ENCODE results near the gene NBEAL2.
"Not testable (repeated sequence)": the region's sequence is repeated elsewhere in the genome, so short reads cannot be mapped to it uniquely, and the experiment has no call there.

Gene NBEAL2

DNA sequence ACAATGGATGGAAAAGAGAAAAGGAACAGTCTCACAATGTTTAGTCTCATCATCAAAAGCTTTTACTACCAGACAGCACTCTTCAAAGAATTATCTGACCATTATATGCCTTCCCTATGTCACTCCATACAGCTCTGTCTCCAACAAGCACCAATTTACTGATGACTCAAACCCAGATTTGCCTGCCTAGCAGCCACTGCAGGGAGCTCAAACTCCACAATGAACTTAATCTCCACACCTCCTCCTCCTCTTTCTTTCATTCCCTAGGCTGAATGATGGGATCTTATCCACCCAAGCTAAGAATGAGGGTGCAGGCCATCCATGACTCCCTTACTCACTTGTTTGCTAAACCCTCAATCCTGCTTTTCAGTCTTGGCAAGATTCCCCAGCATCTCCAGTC, 45.5 kb downstream of the NBEAL2 start:
- Mint-ChIP-seq H3K4me3 (no peak overlapping the region), H3K27me3 (no peaks in the 10 kb centered on the region), H3K4me1 (peaks cover 49% of the 10 kb centered on the region), H3K27ac (peak overlapping the region; percentile 6), H3K9me3 (no peaks in the 10 kb centered on the region), H3K36me3 (ENCODE audit: low read depth) (peaks cover 22% of the 10 kb centered on the region)
- ATAC-seq: no peak
- DNase-seq: no peak

DNA sequence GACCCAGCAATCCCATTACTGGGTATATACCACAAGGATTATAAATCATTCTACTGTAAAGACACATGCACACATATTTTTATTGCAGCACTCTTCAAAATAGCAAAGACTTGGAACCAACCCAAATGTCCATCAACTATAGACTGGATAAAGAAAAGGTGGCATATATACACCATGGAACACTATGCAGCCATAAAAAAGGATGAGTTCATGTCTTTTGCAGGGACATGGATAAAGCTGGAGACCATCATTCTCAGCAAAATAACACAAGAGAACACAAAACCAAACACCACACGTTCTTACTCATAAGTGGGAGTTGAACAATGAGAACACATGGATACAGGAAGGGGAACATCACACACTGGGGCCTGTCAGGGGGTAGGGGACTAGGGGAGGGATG, 47.0 kb downstream of the NBEAL2 start:
- ATAC-seq, DNase-seq, H3K4me3 Mint-ChIP-seq, H3K9me3 Mint-ChIP-seq, H3K27me3 Mint-ChIP-seq: not testable (repeated sequence)
- H3K27ac Mint-ChIP-seq: peak overlapping the region; percentile 46
- H3K4me1 Mint-ChIP-seq: peaks cover 48% of the 10 kb centered on the region
- peaks cover 24% of the 10 kb centered on the region for H3K36me3 Mint-ChIP-seq (ENCODE audit: low read depth)

DNA sequence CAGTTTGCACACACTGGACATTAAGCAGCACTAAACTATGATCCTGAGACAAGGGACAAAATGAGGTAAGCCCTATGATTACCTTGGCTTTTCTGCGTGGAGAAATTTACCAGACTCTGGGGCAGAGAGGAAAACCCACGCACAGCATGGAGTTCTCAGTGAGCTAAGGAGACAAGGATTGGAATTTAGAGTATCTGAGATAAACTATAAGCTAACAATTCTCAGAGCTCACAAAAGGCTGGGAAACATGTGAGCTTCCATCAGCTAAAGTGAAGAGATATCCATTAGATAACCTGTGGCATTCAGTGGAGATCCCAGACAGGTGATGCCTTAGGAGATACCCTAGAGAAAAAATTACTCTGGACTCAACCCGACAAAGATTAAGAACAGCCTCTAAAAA, 48.7 kb downstream of the NBEAL2 start:
- H3K9me3 Mint-ChIP-seq: no peaks in the 10 kb centered on the region
- peaks cover 49% of the 10 kb centered on the region for H3K4me1 Mint-ChIP-seq

DNA sequence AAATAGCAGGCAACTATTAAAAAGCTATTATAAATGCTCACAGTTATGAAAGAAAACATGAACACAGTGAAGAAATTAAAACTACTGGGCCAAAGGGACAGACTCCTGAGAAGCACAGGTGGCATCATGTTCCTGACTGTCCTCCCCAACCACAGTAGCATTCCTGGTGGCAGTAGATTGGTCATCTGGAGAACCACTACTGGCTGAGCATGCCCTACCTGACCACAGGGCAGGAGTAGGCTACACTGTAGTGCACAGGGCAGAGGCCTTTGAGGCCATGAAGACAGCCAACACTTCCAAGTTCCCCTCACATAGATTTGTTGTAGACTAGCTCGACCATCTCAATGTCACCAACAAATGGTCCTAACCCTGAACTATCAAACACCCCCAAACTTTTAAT, 49.2 kb downstream of the NBEAL2 start:
- no peak overlapping the region for H3K27ac Mint-ChIP-seq
- DNase-seq (no peak), ATAC-seq (no peak)
- peaks cover 50% of the 10 kb centered on the region for H3K4me1 Mint-ChIP-seq
- H3K27me3 Mint-ChIP-seq: no peaks in the 10 kb centered on the region
- H3K9me3 Mint-ChIP-seq: no peaks in the 10 kb centered on the region
- H3K36me3 Mint-ChIP-seq (ENCODE audit: low read depth): peaks cover 34% of the 10 kb centered on the region
- no peak overlapping the region for H3K4me3 Mint-ChIP-seq

More for the DNA sequence above, 48.7 kb downstream of the NBEAL2 start:
- Mint-ChIP-seq H3K27me3 (no peaks in the 10 kb centered on the region), H3K27ac (no peak overlapping the region), H3K4me3 (no peak overlapping the region), H3K36me3 (ENCODE audit: low read depth) (peaks cover 31% of the 10 kb centered on the region)
- ATAC-seq (no peak), DNase-seq (no peak)

DNA sequence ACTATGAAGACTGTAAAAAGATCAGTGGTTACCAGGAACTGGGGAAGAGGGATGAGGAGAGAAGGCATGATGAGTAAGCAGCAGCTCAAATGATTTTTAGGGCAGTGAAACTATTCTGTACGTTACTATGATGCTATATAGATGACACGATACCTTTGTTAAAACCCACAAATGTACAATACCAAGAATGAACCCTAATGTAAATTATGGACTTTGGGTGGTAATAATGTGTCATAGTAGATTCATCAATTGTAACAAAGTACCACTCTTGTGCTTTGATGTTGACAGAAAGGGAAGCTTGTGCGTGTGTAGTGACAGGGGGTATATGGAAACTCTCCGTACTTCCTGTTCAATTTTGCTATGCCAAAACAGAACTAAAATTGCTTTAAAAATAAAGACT, 51.6 kb downstream of the NBEAL2 start:
- H3K27ac Mint-ChIP-seq: peak overlapping the region; percentile 96
- not testable (repeated sequence) for DNase-seq, H3K27me3 Mint-ChIP-seq, H3K9me3 Mint-ChIP-seq
- peak; percentile 97 for ATAC-seq
- H3K4me3 Mint-ChIP-seq: peak overlapping the region; percentile 65
- peaks cover 44% of the 10 kb centered on the region for H3K4me1 Mint-ChIP-seq
- H3K36me3 Mint-ChIP-seq (ENCODE audit: low read depth): peaks cover 51% of the 10 kb centered on the region

DNA sequence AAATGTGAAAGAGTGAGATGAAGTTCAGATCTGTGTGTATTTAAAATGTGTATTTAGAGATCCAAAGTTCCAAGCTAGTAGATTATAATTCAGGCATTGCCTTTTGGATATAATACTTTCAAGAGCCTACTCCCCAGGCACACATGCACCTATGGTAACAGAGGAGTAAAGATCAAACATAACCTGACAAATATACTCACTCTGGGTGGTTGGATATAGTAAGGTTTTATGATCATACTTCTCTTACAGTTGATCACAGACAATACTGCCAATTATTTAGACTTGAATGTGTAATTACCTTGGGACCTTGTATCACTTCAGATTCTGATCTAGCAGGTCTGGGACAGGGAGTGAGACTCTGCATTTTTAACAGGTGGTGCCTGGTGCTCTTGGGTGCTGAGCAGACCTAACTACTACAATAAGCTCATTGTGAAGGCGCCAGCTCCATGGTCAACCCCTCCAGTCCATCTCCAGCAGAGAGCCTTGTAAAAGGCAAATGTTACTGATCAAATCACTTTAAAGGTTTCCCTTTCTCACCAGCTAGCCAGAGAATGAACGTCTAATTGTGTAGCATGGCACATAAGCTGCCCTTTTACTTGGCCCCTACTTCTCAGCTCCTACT, 55.5 kb downstream of the NBEAL2 start:
- H3K4me3 Mint-ChIP-seq: no peak overlapping the region
- peaks cover 59% of the 10 kb centered on the region for H3K36me3 Mint-ChIP-seq (ENCODE audit: low read depth)
- ATAC-seq (no peak), DNase-seq (no peak)
- H3K27ac Mint-ChIP-seq: peak overlapping the region; percentile 33
- no peaks in the 10 kb centered on the region for H3K9me3 Mint-ChIP-seq
- H3K27me3 Mint-ChIP-seq: no peaks in the 10 kb centered on the region
- peaks cover 59% of the 10 kb centered on the region for H3K4me1 Mint-ChIP-seq

DNA sequence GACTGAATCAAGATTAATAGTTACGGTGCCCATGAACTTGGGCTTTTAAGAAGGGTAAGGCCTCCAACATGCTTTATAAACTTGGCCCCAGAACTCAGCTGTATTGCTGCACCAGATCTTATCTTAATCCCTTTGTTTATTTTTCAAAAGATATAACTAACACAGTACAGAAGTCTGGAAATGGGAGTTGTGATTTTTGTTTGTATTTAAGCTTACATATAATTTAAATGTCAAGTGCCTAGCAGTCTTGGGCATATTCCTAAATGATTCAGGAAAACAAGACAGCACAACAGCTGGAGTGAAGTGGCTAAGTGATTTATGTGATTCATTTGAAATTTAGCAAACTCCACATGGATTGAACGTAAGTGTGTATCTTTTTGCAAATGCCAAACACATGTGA, 56.2 kb downstream of the NBEAL2 start:
- Mint-ChIP-seq H3K36me3 (ENCODE audit: low read depth) (peaks cover 64% of the 10 kb centered on the region), H3K27ac (peak overlapping the region; percentile 33), H3K4me1 (peaks cover 57% of the 10 kb centered on the region), H3K9me3 (no peaks in the 10 kb centered on the region), H3K27me3 (no peaks in the 10 kb centered on the region), H3K4me3 (no peak overlapping the region)
- no peak for ATAC-seq
- no peak for DNase-seq

DNA sequence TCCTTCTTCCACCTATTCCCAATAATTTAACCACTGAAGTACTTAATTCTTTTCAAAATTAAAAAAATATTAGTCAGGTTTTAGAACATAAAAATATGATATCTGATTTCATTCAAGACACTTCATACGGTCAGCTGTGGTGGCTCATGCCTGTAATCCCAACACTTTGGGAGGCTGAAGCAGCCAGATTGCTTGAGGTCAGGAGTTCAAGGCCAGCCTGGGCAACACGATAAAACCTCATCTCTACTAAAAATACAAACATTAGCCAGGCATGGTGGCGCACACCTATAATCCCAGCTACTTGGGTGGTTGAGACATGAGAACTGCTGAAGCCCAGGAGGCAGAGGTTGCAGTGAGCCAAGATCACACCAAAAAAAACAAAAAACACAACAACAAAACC, 56.7 kb downstream of the NBEAL2 start:
- peaks cover 67% of the 10 kb centered on the region for H3K36me3 Mint-ChIP-seq (ENCODE audit: low read depth)
- H3K9me3 Mint-ChIP-seq: no peaks in the 10 kb centered on the region
- H3K27ac Mint-ChIP-seq: no peak overlapping the region
- no peak overlapping the region for H3K4me3 Mint-ChIP-seq
- ATAC-seq (no peak), DNase-seq (no peak)
- H3K4me1 Mint-ChIP-seq: peaks cover 52% of the 10 kb centered on the region
- H3K27me3 Mint-ChIP-seq: no peaks in the 10 kb centered on the region

DNA sequence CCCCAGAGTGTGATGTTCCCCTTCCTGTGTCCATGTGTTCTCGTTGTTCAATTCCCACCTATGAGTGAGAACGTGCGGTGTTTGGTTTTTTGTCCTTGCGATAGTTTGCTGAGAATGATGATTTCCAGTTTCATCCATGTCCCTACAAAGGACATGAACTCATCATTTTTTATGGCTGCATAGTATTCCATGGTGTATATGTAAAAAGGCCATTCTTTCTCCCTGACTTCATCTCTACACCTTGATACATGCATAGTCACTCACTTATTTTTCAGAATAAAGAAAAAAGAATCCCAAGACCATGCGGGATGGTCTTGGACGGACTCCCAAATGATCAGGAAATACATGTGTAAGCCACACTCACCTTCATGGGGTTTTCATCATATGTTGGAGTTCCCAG, 57.8 kb downstream of the NBEAL2 start:
- Mint-ChIP-seq H3K27ac (peak overlapping the region; percentile 81), H3K4me1 (peaks cover 43% of the 10 kb centered on the region), H3K36me3 (ENCODE audit: low read depth) (peaks cover 65% of the 10 kb centered on the region)
- not testable (repeated sequence) for DNase-seq, H3K4me3 Mint-ChIP-seq, ATAC-seq, H3K27me3 Mint-ChIP-seq, H3K9me3 Mint-ChIP-seq

DNA sequence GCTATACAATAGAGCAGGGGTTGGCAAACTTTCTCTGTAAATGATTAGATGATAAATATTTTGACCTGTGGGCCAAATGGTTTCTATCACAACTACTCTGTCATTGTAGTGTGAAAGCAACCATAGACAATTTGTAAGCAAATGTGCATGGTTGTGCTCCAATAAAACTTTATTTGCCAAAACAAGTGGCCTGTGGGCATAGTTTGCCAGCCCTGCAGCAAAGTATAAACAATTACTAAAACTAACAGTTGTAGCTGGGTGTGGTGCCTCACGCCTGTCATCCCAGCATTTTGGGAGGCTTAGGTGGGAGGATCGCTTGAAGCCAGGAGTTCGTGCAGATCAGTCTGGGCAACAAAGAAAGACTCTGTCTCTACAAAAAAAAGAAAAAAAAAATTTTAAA, 61.6 kb downstream of the NBEAL2 start:
- ATAC-seq (no peak), DNase-seq (no peak)
- Mint-ChIP-seq H3K27me3 (no peaks in the 10 kb centered on the region), H3K4me1 (peaks cover 28% of the 10 kb centered on the region), H3K27ac (no peak overlapping the region), H3K4me3 (no peak overlapping the region), H3K9me3 (no peaks in the 10 kb centered on the region), H3K36me3 (ENCODE audit: low read depth) (peaks cover 50% of the 10 kb centered on the region)

DNA sequence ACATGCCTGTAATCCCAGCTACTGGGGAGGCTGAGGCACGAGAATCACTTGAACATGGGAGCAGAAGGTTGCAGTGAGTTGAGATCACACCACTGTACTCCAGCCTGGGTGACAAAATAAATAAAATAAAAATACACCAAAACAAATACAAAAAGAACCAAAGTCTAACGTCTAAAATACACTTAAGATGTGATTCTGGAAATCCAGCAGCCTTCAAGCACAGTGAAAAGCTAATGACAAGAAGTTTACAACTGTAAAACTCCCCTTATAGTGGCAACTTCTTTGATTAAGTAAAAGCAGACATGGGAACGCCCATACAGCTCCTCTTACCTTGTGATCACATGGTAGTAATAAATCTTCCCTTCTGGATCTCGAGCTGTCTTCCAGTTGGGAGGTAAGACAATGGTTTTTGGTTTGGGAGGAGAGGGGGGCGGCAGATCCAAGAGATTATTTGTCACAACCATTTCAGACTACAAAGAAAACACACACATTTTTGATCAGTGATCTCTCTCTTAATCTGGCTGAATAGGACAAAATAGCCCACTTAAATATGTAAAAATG, 62.8 kb downstream of the NBEAL2 start:
- H3K36me3 Mint-ChIP-seq (ENCODE audit: low read depth): peaks cover 42% of the 10 kb centered on the region
- H3K27ac Mint-ChIP-seq: no peak overlapping the region
- ATAC-seq: no peak
- no peaks in the 10 kb centered on the region for H3K9me3 Mint-ChIP-seq
- no peak overlapping the region for H3K4me3 Mint-ChIP-seq
- no peaks in the 10 kb centered on the region for H3K27me3 Mint-ChIP-seq
- H3K4me1 Mint-ChIP-seq: peaks cover 28% of the 10 kb centered on the region
- DNase-seq: no peak

DNA sequence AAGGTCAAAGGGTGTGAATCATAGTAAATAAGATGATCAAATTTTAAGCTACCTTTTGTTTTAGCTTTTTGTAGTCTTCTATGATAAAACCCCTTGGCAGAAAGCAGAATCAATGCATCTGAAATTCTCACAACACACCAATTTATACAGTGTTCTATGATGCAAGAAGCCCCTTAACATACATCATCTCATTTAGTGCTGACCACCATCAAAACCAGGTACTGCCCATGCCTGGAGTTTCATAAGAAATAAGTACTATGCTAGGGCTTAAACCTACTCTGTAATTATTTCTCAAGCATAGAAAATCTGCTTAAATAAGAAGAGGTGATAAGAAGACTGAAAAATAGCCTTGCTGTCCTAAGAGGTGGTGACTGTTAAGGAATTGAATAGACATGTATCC, 67.6 kb downstream of the NBEAL2 start:
- H3K4me3 Mint-ChIP-seq: no peak overlapping the region
- DNase-seq: no peak
- no peaks in the 10 kb centered on the region for H3K9me3 Mint-ChIP-seq
- peaks cover 14% of the 10 kb centered on the region for H3K4me1 Mint-ChIP-seq
- H3K27ac Mint-ChIP-seq: peak overlapping the region; percentile 66
- H3K27me3 Mint-ChIP-seq: no peaks in the 10 kb centered on the region
- H3K36me3 Mint-ChIP-seq (ENCODE audit: low read depth): peaks cover 18% of the 10 kb centered on the region
- no peak for ATAC-seq

DNA sequence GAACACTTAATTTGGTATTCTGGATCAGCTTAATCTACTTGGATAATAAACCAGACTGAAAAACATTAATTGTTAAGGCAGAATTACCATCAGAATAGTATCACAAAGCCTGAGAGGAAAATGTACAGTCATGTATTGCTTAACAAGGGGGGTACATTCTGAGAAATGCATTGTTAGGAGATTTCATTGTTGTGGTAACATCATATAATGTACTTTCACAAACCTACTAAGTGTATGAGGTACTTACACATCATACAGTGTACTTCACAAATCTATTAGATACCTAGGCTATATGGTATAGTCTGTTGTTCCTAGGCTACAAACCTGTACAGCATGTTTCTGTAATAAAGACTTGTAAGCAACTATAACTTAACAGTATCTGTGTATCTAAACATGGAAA, 68.2 kb downstream of the NBEAL2 start:
- peak; percentile 73 for ATAC-seq

DNA sequence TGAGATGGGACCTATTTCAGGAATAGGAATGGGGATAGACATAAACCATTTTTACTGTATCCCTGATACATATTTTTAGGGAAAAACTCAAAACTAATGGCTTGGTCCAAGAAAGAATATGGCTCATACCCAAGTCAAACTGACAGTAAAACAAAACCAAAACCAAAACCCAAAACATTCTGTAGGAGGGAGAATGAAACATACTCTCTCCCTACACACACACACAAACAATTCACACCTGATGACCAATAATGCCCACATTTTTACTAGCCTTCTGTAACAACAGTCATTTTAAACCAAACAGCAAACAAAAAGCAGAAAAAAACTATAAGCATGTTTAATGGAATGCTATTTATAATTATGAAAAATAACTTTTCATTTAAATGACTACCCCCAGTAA, 74.9 kb downstream of the NBEAL2 start:
- Mint-ChIP-seq H3K4me1 (peaks cover 38% of the 10 kb centered on the region), H3K9me3 (no peaks in the 10 kb centered on the region), H3K4me3 (no peak overlapping the region), H3K27me3 (no peaks in the 10 kb centered on the region), H3K27ac (peak overlapping the region; percentile 11), H3K36me3 (ENCODE audit: low read depth) (peaks cover 38% of the 10 kb centered on the region)
- no peak for ATAC-seq
- no peak for DNase-seq

More for the DNA sequence above, 68.2 kb downstream of the NBEAL2 start:
- Mint-ChIP-seq H3K9me3 (no peaks in the 10 kb centered on the region), H3K4me3 (no peak overlapping the region), H3K27ac (peak overlapping the region; percentile 66), H3K36me3 (ENCODE audit: low read depth) (peaks cover 13% of the 10 kb centered on the region), H3K4me1 (peaks cover 14% of the 10 kb centered on the region), H3K27me3 (no peaks in the 10 kb centered on the region)
- no peak for DNase-seq

DNA sequence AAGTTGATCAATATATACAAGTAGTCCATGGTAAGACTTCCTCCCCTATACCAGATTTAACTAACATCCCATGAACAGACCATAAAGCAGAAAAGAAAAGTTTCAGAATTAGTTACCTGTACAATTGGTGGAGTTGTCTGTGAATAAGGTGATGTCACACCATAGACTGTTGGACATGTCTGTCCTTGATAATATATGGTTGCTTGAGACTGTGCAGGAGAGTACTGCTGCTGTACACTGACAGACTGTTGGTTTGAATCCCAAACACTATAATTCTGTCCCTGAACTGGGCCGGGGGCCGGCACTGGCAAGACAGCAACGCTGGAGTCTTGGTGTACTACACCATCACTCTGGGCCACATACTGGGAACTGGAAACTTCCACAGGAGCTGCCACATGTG, 77.2 kb downstream of the NBEAL2 start:
- H3K27me3 Mint-ChIP-seq: no peaks in the 10 kb centered on the region
- no peak overlapping the region for H3K4me3 Mint-ChIP-seq
- H3K27ac Mint-ChIP-seq: peak overlapping the region; percentile 73
- peaks cover 38% of the 10 kb centered on the region for H3K4me1 Mint-ChIP-seq
- DNase-seq: no peak
- no peaks in the 10 kb centered on the region for H3K9me3 Mint-ChIP-seq
- ATAC-seq: no peak
- peaks cover 39% of the 10 kb centered on the region for H3K36me3 Mint-ChIP-seq (ENCODE audit: low read depth)
